ENCODE measurements around the gene CD72.

- TF ChIP-seq CTCF (IDR thresholded peaks at IDR 0.05) (no peak), EZH2phosphoT487 (IDR thresholded peaks at IDR 0.05) (no peak)
Observed at GRCh38 chr9:35579130-35579529, 39.1 kb downstream of the CD72 start.

Data from neural progenitor cell (in vitro differentiated cells).